ENCODE measurements around the gene USP8. TPM values are rescaled to one million over a fixed set of nuclear protein-coding genes. Genes with fewer than 3 reads are reported as not detected.
"Not testable (repeated sequence)": the region's sequence is repeated elsewhere in the genome, so short reads cannot be mapped to it uniquely, and the experiment has no call there.

The USP8 gene
- total RNA-seq, 2 experiments from 2014 or later = 59.4 to 59.9 TPM

- Mint-ChIP-seq H3K4me1 (no peaks in the 10 kb centered on the region), H3K4me3 (no peak overlapping the region), H3K9me3 (no peaks in the 10 kb centered on the region), H3K27ac (no peak overlapping the region), H3K36me3 (ENCODE audit: low read depth) (no peaks in the 10 kb centered on the region), H3K27me3 (peaks cover 3% of the 10 kb centered on the region)
- no peak for DNase-seq
- ChIA-PET CTCF (no interaction called here), POLR2A (interaction anchor here (0.6 kb wide), 1 partner anchor 61 kb away, joined by 3 read pairs; no protein-coding TSS in a partner anchor)
Measured at GRCh38 chr15:50416890-50417289, 7.3 kb upstream of the USP8 start.

- POLR2A ChIA-PET = interaction anchor here (0.6 kb wide), 1 partner anchor 511 kb away, joined by 3 read pairs; no protein-coding TSS in a partner anchor
- CTCF ChIA-PET = no interaction called here
Measured at GRCh38 chr15:50418041-50418583, 6.1 kb upstream of the USP8 start.

GRCh38 chr15:50425219-50425618 lies 1.0 kb downstream of the USP8 start:
- Mint-ChIP-seq H3K4me1 (peaks cover 42% of the 10 kb centered on the region), H3K27me3 (no peaks in the 10 kb centered on the region), H3K27ac (peak overlapping the region; percentile 84), H3K36me3 (ENCODE audit: low read depth) (peaks cover 24% of the 10 kb centered on the region), H3K9me3 (no peaks in the 10 kb centered on the region), H3K4me3 (peak overlapping the region; percentile 98)
- CTCF ChIA-PET = interaction anchor here (0.7 kb wide), 1 partner anchor 460 kb away, joined by 5 read pairs; no protein-coding TSS in a partner anchor
- DNase-seq = no peak
- POLR2A ChIA-PET = interaction anchor here (0.9 to 6.0 kb wide), 4 partner anchors 34 to 89 kb away, joined by 3 to 136 read pairs (median 8); partner anchors contain the start of gene GABPB1

More at GRCh38 chr15:50418041-50418583, 6.1 kb upstream of the USP8 start:
- DNase-seq = no peak
- no peaks in the 10 kb centered on the region for H3K36me3 Mint-ChIP-seq (ENCODE audit: low read depth)
- H3K27ac Mint-ChIP-seq = no peak overlapping the region
- H3K4me3 Mint-ChIP-seq = no peak overlapping the region
- H3K27me3 Mint-ChIP-seq = peaks cover 3% of the 10 kb centered on the region
- no peaks in the 10 kb centered on the region for H3K9me3 Mint-ChIP-seq
- peaks cover under 1% of the 10 kb centered on the region for H3K4me1 Mint-ChIP-seq

GRCh38 chr15:50425678-50426246 lies 1.6 kb downstream of the USP8 start:
- DNase-seq, H3K27me3 Mint-ChIP-seq, H3K27ac Mint-ChIP-seq, H3K9me3 Mint-ChIP-seq, CTCF ChIA-PET: not testable (repeated sequence)
- Mint-ChIP-seq H3K36me3 (ENCODE audit: low read depth) (peaks cover 24% of the 10 kb centered on the region), H3K4me3 (peak overlapping the region; percentile 98), H3K4me1 (peaks cover 42% of the 10 kb centered on the region)
- POLR2A ChIA-PET = interaction anchor here (1.3 kb wide), 1 partner anchor 71 kb away, joined by 7 read pairs; the partner anchor contains the start of gene GABPB1

GRCh38 chr15:50426428-50426827 lies 2.2 kb downstream of the USP8 start:
- CTCF ChIA-PET = no interaction called here
- POLR2A ChIA-PET = interaction anchor here (1.3 kb wide), 1 partner anchor 72 kb away, joined by 7 read pairs; the partner anchor contains the start of gene GABPB1
- H3K36me3 Mint-ChIP-seq (ENCODE audit: low read depth) = peaks cover 24% of the 10 kb centered on the region
- H3K4me1 Mint-ChIP-seq = peaks cover 42% of the 10 kb centered on the region
- no peak for DNase-seq
- peak overlapping the region; percentile 36 for H3K4me3 Mint-ChIP-seq
- H3K9me3 Mint-ChIP-seq = no peaks in the 10 kb centered on the region
- H3K27me3 Mint-ChIP-seq = no peaks in the 10 kb centered on the region
- no peak overlapping the region for H3K27ac Mint-ChIP-seq

- H3K4me1 Mint-ChIP-seq = peaks cover 31% of the 10 kb centered on the region
- H3K27me3 Mint-ChIP-seq = no peaks in the 10 kb centered on the region
- no peak overlapping the region for H3K4me3 Mint-ChIP-seq
- peaks cover 33% of the 10 kb centered on the region for H3K36me3 Mint-ChIP-seq (ENCODE audit: low read depth)
- no peak for DNase-seq
- H3K9me3 Mint-ChIP-seq = no peaks in the 10 kb centered on the region
- CTCF ChIA-PET = no interaction called here
- POLR2A ChIA-PET = no interaction called here
- no peak overlapping the region for H3K27ac Mint-ChIP-seq
Measured at GRCh38 chr15:50431204-50431603, 7.0 kb downstream of the USP8 start.

GRCh38 chr15:50432230-50432629 lies 8.0 kb downstream of the USP8 start:
- H3K4me3 Mint-ChIP-seq = no peak overlapping the region
- ChIA-PET POLR2A (no interaction called here), CTCF (no interaction called here)
- no peaks in the 10 kb centered on the region for H3K9me3 Mint-ChIP-seq
- H3K36me3 Mint-ChIP-seq (ENCODE audit: low read depth) = peaks cover 27% of the 10 kb centered on the region
- DNase-seq = no peak
- no peak overlapping the region for H3K27ac Mint-ChIP-seq
- H3K27me3 Mint-ChIP-seq = no peaks in the 10 kb centered on the region
- H3K4me1 Mint-ChIP-seq = peaks cover 20% of the 10 kb centered on the region

- ChIA-PET POLR2A (interaction anchor here (1.0 kb wide), 1 partner anchor 80 kb away, joined by 4 read pairs; the partner anchor contains the start of gene GABPB1), CTCF (interaction anchor here (0.6 kb wide), 1 partner anchor 63 kb away, joined by 3 read pairs; no protein-coding TSS in a partner anchor)
- no peaks in the 10 kb centered on the region for H3K9me3 Mint-ChIP-seq
Measured at GRCh38 chr15:50435772-50436171, 11.6 kb downstream of the USP8 start.

GRCh38 chr15:50438251-50438650 lies 14.0 kb downstream of the USP8 start:
- H3K36me3 Mint-ChIP-seq (ENCODE audit: low read depth) = peaks cover 39% of the 10 kb centered on the region
- no peak overlapping the region for H3K4me3 Mint-ChIP-seq
- CTCF ChIA-PET = no interaction called here
- H3K9me3 Mint-ChIP-seq = no peaks in the 10 kb centered on the region
- no peaks in the 10 kb centered on the region for H3K27me3 Mint-ChIP-seq
- POLR2A ChIA-PET = no interaction called here
- no peak overlapping the region for H3K27ac Mint-ChIP-seq
- no peak for DNase-seq
- H3K4me1 Mint-ChIP-seq = peaks cover 9% of the 10 kb centered on the region

More at GRCh38 chr15:50435772-50436171, 11.6 kb downstream of the USP8 start:
- H3K36me3 Mint-ChIP-seq (ENCODE audit: low read depth) = peaks cover 39% of the 10 kb centered on the region
- no peak overlapping the region for H3K4me3 Mint-ChIP-seq
- no peak for DNase-seq
- peaks cover 11% of the 10 kb centered on the region for H3K4me1 Mint-ChIP-seq
- H3K27me3 Mint-ChIP-seq = no peaks in the 10 kb centered on the region
- H3K27ac Mint-ChIP-seq = no peak overlapping the region

GRCh38 chr15:50440932-50441331 lies 16.7 kb downstream of the USP8 start:
- CTCF ChIA-PET = interaction anchor here (0.6 kb wide), 1 partner anchor 81 kb away, joined by 4 read pairs; no protein-coding TSS in a partner anchor
- Mint-ChIP-seq H3K9me3 (no peaks in the 10 kb centered on the region), H3K4me1 (peaks cover 4% of the 10 kb centered on the region), H3K27ac (no peak overlapping the region), H3K36me3 (ENCODE audit: low read depth) (peaks cover 49% of the 10 kb centered on the region), H3K4me3 (no peak overlapping the region), H3K27me3 (no peaks in the 10 kb centered on the region)
- POLR2A ChIA-PET = interaction anchor here (0.8 kb wide), 1 partner anchor 86 kb away, joined by 3 read pairs; no protein-coding TSS in a partner anchor
- DNase-seq = no peak

- Mint-ChIP-seq H3K4me1 (no peaks in the 10 kb centered on the region), H3K36me3 (ENCODE audit: low read depth) (peaks cover 42% of the 10 kb centered on the region), H3K4me3 (no peak overlapping the region), H3K27me3 (no peaks in the 10 kb centered on the region), H3K9me3 (no peaks in the 10 kb centered on the region), H3K27ac (peak overlapping the region; percentile 27)
- no peak for DNase-seq
- ChIA-PET CTCF (no interaction called here), POLR2A (no interaction called here)
Measured at GRCh38 chr15:50452927-50453326, 28.7 kb downstream of the USP8 start.

GRCh38 chr15:50458348-50459112 lies 34.3 kb downstream of the USP8 start:
- peaks cover 39% of the 10 kb centered on the region for H3K36me3 Mint-ChIP-seq (ENCODE audit: low read depth)
- H3K4me1 Mint-ChIP-seq = no peaks in the 10 kb centered on the region
- no peak overlapping the region for H3K4me3 Mint-ChIP-seq
- no peaks in the 10 kb centered on the region for H3K9me3 Mint-ChIP-seq
- H3K27ac Mint-ChIP-seq = no peak overlapping the region
- CTCF ChIA-PET = no interaction called here
- H3K27me3 Mint-ChIP-seq = no peaks in the 10 kb centered on the region
- no peak for DNase-seq
- POLR2A ChIA-PET = interaction anchor here (2.4 kb wide), 1 partner anchor 35 kb away, joined by 8 read pairs; the partner anchor contains the start of gene USP8
